ENCODE measurements around the gene MIXL1. TPM values are rescaled to one million over a fixed set of nuclear protein-coding genes. Genes with fewer than 3 reads are reported as not detected.
"Not testable (repeated sequence)": the region's sequence is repeated elsewhere in the genome, so short reads cannot be mapped to it uniquely, and the experiment has no call there.

Gene MIXL1
- total RNA-seq, 2 donors from 2014 or later, result not detected

DNA sequence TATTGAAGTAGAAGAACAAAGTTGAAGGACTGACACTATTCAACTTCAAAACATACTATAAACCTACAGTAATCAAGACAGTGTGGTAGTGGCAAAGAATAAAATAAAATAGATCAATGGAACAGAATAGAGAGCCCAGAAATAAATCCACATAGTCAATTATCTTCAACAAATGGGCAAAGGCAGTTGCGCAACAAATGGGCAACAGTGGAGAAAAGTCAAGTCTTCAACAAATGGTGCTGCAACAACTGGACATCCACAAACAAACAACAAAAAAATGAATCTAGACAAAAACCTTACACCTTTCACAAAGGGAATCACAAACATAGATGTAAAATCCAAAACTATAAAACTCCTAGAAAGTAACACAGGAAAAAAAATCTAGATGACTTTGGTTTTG is 38.4 kb downstream of the MIXL1 start:
- 100% methylated on average over 1 of the region's 1 CpG for WGBS, 2 donors
- intact Hi-C loops (cut with DNase I), result no loop called here
- TF ChIP-seq, protein P1, sequence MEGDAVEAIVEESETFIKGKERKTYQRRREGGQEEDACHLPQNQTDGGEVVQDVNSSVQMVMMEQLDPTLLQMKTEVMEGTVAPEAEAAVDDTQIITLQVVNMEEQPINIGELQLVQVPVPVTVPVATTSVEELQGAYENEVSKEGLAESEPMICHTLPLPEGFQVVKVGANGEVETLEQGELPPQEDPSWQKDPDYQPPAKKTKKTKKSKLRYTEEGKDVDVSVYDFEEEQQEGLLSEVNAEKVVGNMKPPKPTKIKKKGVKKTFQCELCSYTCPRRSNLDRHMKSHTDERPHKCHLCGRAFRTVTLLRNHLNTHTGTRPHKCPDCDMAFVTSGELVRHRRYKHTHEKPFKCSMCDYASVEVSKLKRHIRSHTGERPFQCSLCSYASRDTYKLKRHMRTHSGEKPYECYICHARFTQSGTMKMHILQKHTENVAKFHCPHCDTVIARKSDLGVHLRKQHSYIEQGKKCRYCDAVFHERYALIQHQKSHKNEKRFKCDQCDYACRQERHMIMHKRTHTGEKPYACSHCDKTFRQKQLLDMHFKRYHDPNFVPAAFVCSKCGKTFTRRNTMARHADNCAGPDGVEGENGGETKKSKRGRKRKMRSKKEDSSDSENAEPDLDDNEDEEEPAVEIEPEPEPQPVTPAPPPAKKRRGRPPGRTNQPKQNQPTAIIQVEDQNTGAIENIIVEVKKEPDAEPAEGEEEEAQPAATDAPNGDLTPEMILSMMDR (IDR thresholded peaks at IDR 0.05), result no peak
- no peak for TF ChIP-seq POLR2A (IDR thresholded peaks at IDR 0.05)
- H3K27ac ChIP-seq, result no peak overlapping the region
- no peaks in the 10 kb centered on the region for H3K9me3 ChIP-seq
- H3K4me3 ChIP-seq, result no peak overlapping the region
- no peaks in the 10 kb centered on the region for H3K27me3 ChIP-seq
- no peaks in the 10 kb centered on the region for H3K36me3 ChIP-seq (replicated peaks in 1 of 2; ENCODE audit: insufficient read depth in 1 of 2, low read depth in 2 of 2)
- ATAC-seq (no peak), DNase-seq (no peak)
- no peaks in the 10 kb centered on the region for H3K4me1 ChIP-seq

- DNase-seq (peak; percentile 15 to 40 (median 29)), ATAC-seq (peak; percentile 80)
- intact Hi-C loops (cut with DNase I), result no loop called here
- H3K27me3 ChIP-seq, result no peaks in the 10 kb centered on the region
- peaks cover 12% of the 10 kb centered on the region for H3K4me1 ChIP-seq
- peak overlapping the region in 1 of 4 donors; percentile 8 for H3K27ac ChIP-seq
- WGBS, 2 donors, result 32 to 34% methylated on average over 3 of the region's 3 CpGs
- H3K4me3 ChIP-seq, result no peak overlapping the region
- no peaks in the 10 kb centered on the region for H3K36me3 ChIP-seq (replicated peaks in 1 of 2; ENCODE audit: insufficient read depth in 1 of 2, low read depth in 2 of 2)
- no peaks in the 10 kb centered on the region for H3K9me3 ChIP-seq
- no peak for TF ChIP-seq POLR2A (IDR thresholded peaks at IDR 0.05)
- TF ChIP-seq, protein P1 (IDR thresholded peaks at IDR 0.05), result no peak
Measured at GRCh38 chr1:226268421-226269124, 45.1 kb downstream of the MIXL1 start.

- H3K36me3 ChIP-seq (replicated peaks in 1 of 2; ENCODE audit: insufficient read depth in 1 of 2, low read depth in 2 of 2); H3K9me3 ChIP-seq; H3K27ac ChIP-seq; DNase-seq; H3K27me3 ChIP-seq; ATAC-seq; intact Hi-C loops (cut with DNase I); H3K4me3 ChIP-seq: not testable (repeated sequence)
- 67 to 69% methylated on average over 8 of the region's 8 CpGs for WGBS, 2 donors
- H3K4me1 ChIP-seq, result peaks cover 23% of the 10 kb centered on the region
Measured at GRCh38 chr1:226272233-226272902, 48.9 kb downstream of the MIXL1 start.

- intact Hi-C loops (cut with DNase I), result no loop called here
- no peaks in the 10 kb centered on the region for H3K9me3 ChIP-seq
Measured at GRCh38 chr1:226274138-226274537, 50.7 kb downstream of the MIXL1 start.

GRCh38 chr1:226276077-226276682 is 52.7 kb downstream of the MIXL1 start:
- intact Hi-C loops (cut with DNase I), result no loop called here
- WGBS, 2 donors, result 81 to 83% methylated on average over 3 of the region's 3 CpGs
- ATAC-seq, result no peak

More at GRCh38 chr1:226274138-226274537, 50.7 kb downstream of the MIXL1 start:
- peaks cover 14% of the 10 kb centered on the region for H3K4me1 ChIP-seq
- no peak overlapping the region for H3K4me3 ChIP-seq
- no peaks in the 10 kb centered on the region for H3K27me3 ChIP-seq
- H3K36me3 ChIP-seq (replicated peaks in 1 of 2; ENCODE audit: insufficient read depth in 1 of 2, low read depth in 2 of 2), result no peaks in the 10 kb centered on the region
- no peak overlapping the region for H3K27ac ChIP-seq
- TF ChIP-seq, protein P1 (IDR thresholded peaks at IDR 0.05), result no peak
- TF ChIP-seq POLR2A (IDR thresholded peaks at IDR 0.05), result no peak
- WGBS, 2 donors, result 28 to 31% methylated on average over 1 of the region's 1 CpG
- DNase-seq (peak in 2 of 4 donors; percentile 23 to 36), ATAC-seq (peak; percentile 65)

More at GRCh38 chr1:226276077-226276682, 52.7 kb downstream of the MIXL1 start:
- Histone ChIP-seq H3K27me3 (no peaks in the 10 kb centered on the region), H3K9me3 (no peaks in the 10 kb centered on the region), H3K36me3 (replicated peaks in 1 of 2; ENCODE audit: insufficient read depth in 1 of 2, low read depth in 2 of 2) (no peaks in the 10 kb centered on the region), H3K4me1 (peaks cover 11% of the 10 kb centered on the region), H3K27ac (no peak overlapping the region), H3K4me3 (no peak overlapping the region)
- TF ChIP-seq, protein P1 (IDR thresholded peaks at IDR 0.05), result no peak
- TF ChIP-seq POLR2A (IDR thresholded peaks at IDR 0.05), result no peak
- no peak for DNase-seq

Data from body of pancreas (tissue), 4 donors.